ENCODE results near the gene MAP3K13. TPM values are rescaled to one million over a fixed set of nuclear protein-coding genes. Genes with fewer than 3 reads are reported as not detected.
"Not testable (repeated sequence)": the region's sequence is repeated elsewhere in the genome, so short reads cannot be mapped to it uniquely, and the experiment has no call there.

Gene MAP3K13
- total and polyA plus RNA-seq, 2 of the 13 experiments (the other 11 are each of a cell fraction or from before 2014, with no cell fraction given), result 24.2 to 26.5 TPM

DNA sequence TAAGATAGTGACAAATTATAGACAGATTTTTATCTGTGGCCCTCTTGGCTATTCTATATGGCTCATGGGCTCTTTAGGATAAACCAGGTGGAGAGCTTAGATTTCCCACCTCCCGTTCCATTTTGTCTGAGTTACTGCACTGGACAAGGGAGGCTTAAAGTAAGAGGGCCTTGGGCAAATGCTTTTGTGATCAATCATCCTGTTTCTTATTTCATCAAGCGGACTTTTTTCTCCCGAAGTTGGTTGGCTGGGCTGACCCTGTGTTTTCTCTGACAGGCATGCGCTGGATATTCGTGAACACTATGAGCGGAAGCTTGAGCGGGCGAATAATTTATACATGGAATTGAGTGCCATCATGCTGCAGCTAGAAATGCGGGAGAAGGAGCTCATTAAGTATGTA, 102.5 kb downstream of the MAP3K13 start:
- FAIRE-seq (no peak), ATAC-seq (no peak), DNase-seq (ENCODE audit: low spot score) (no peak)
- TF ChIP-seq IRF2 (CRISPR knock-in tag; IDR thresholded peaks at IDR 0.05), result no peak
- TF ChIP-seq, protein P1, sequence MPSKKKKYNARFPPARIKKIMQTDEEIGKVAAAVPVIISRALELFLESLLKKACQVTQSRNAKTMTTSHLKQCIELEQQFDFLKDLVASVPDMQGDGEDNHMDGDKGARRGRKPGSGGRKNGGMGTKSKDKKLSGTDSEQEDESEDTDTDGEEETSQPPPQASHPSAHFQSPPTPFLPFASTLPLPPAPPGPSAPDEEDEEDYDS (CRISPR knock-in tag; IDR thresholded peaks at IDR 0.05), result no peak
- no peak for TF ChIP-seq ZFP36L2 (CRISPR knock-in tag; IDR thresholded peaks at IDR 0.05)
- TF ChIP-seq ZNF674 (CRISPR knock-in tag; IDR thresholded peaks at IDR 0.05; ENCODE audit: low read depth), result no peak
- no peak for TF ChIP-seq SIX4 (CRISPR knock-in tag; IDR thresholded peaks at IDR 0.05)
- no peak for TF ChIP-seq ZNF562 (CRISPR knock-in tag; IDR thresholded peaks at IDR 0.05; ENCODE audit: borderline replicate concordance)
- TF ChIP-seq, protein P2, sequence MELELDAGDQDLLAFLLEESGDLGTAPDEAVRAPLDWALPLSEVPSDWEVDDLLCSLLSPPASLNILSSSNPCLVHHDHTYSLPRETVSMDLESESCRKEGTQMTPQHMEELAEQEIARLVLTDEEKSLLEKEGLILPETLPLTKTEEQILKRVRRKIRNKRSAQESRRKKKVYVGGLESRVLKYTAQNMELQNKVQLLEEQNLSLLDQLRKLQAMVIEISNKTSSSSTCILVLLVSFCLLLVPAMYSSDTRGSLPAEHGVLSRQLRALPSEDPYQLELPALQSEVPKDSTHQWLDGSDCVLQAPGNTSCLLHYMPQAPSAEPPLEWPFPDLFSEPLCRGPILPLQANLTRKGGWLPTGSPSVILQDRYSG (CRISPR knock-in tag; IDR thresholded peaks at IDR 0.05), result no peak
- TF ChIP-seq STAT5B (CRISPR knock-in tag; IDR thresholded peaks at IDR 0.05), result no peak
- TF ChIP-seq ZNF720 (CRISPR knock-in tag; IDR thresholded peaks at IDR 0.05), result no peak
- TF ChIP-seq ARID2 (CRISPR knock-in tag; IDR thresholded peaks at IDR 0.05; ENCODE audit: borderline replicate concordance), result no peak
- TF ChIP-seq, protein P3, sequence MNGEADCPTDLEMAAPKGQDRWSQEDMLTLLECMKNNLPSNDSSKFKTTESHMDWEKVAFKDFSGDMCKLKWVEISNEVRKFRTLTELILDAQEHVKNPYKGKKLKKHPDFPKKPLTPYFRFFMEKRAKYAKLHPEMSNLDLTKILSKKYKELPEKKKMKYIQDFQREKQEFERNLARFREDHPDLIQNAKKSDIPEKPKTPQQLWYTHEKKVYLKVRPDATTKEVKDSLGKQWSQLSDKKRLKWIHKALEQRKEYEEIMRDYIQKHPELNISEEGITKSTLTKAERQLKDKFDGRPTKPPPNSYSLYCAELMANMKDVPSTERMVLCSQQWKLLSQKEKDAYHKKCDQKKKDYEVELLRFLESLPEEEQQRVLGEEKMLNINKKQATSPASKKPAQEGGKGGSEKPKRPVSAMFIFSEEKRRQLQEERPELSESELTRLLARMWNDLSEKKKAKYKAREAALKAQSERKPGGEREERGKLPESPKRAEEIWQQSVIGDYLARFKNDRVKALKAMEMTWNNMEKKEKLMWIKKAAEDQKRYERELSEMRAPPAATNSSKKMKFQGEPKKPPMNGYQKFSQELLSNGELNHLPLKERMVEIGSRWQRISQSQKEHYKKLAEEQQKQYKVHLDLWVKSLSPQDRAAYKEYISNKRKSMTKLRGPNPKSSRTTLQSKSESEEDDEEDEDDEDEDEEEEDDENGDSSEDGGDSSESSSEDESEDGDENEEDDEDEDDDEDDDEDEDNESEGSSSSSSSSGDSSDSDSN (CRISPR knock-in tag; IDR thresholded peaks at IDR 0.05), result no peak
- no peak for TF ChIP-seq LCORL (IDR thresholded peaks at IDR 0.05)
- no peak for TF ChIP-seq LCORL (CRISPR knock-in tag; IDR thresholded peaks at IDR 0.05)
- TF ChIP-seq KDM4B (CRISPR knock-in tag; IDR thresholded peaks at IDR 0.05), result no peak
- no peak for TF ChIP-seq TBL1XR1 (IDR thresholded peaks at IDR 0.05; ENCODE audit: borderline replicate concordance, low read length, partially characterized antibody)
- no peak for TF ChIP-seq FOSL1 (CRISPR knock-in tag; IDR thresholded peaks at IDR 0.05; ENCODE audit: borderline replicate concordance)
- Histone ChIP-seq H3K4me3 (replicated peaks in 1 of 3; ENCODE audit: insufficient read depth in 1 of 3, low read depth in 2 of 3, low read length in 3 of 3) (no peak overlapping the region), H3K4me1 (ENCODE audit: insufficient read depth, low read length) (no peaks in the 10 kb centered on the region), H3K27me3 (ENCODE audit: control insufficient read depth in 1 of 2, insufficient read depth in 2 of 2, low read length in 2 of 2) (no peaks in the 10 kb centered on the region), H3K9me3 (ENCODE audit: low read length) (no peaks in the 10 kb centered on the region), H3K9ac (ENCODE audit: insufficient read depth, low read depth, low read length) (no peak overlapping the region), H3K27ac (ENCODE audit: extremely low read length, insufficient read depth, low read length) (no peak overlapping the region), H4K20me1 (ENCODE audit: insufficient read depth, low read length) (no peaks in the 10 kb centered on the region), H3K36me3 (replicated peaks in 1 of 2; ENCODE audit: control insufficient read depth in 1 of 2, insufficient read depth in 2 of 2, low read length in 2 of 2) (peaks cover 16 to 66% of the 10 kb centered on the region in 2 experiments), H2AFZ (ENCODE audit: low read length) (no peak overlapping the region), H3K4me2 (ENCODE audit: low read depth, low read length) (no peak overlapping the region), H3K79me2 (ENCODE audit: insufficient read depth, low read length) (no peaks in the 10 kb centered on the region)
- intact Hi-C loops (cut with micrococcal nuclease; ENCODE audit: unreplicated experiment) (no loop called here), in situ Hi-C loops (cut with HindIII; ENCODE audit: extremely low pct_ligation_motif_present, low pct_unique_long_range_greater_than_20kb) (no loop called here)
- CTCF ChIA-PET (ENCODE audit: low intra/inter-chr PET ratio, low total read pairs), result no interaction called here
- BruUV-seq (replicated peaks), result no TSS peak
- 98% methylated on average over 9 of the region's 9 CpGs for WGBS (ENCODE audit: low lambda C conversion rate)
- POLR2A ChIA-PET, result no interaction called here

DNA sequence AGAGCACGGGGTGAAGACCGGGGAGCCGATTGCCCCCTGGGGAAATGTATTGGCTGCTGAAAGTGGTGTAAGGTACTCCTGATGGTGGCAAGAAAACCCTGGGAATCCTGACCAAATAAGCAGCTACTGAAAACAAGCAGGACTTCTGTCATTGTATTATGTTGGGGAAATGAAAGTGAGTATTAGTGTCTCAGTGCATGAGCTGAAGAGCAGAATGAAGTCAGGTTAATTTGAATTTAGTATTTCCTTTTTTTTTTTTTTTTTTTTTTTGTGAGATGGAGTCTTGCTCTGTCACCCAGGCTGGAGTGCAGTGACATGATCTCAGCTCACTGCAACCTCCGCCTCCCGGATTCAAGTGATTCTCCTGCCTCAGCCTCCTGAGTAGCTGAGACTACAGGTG, 103.2 kb downstream of the MAP3K13 start:
- WGBS (ENCODE audit: low lambda C conversion rate), result 97% methylated on average over 5 of the region's 5 CpGs
- H3K4me1 ChIP-seq (ENCODE audit: insufficient read depth, low read length); H4K20me1 ChIP-seq (ENCODE audit: insufficient read depth, low read length); H3K27ac ChIP-seq (ENCODE audit: extremely low read length, insufficient read depth, low read length); ATAC-seq; H3K4me3 ChIP-seq (replicated peaks in 1 of 3; ENCODE audit: insufficient read depth in 1 of 3, low read depth in 2 of 3, low read length in 3 of 3); H3K27me3 ChIP-seq (ENCODE audit: control insufficient read depth in 1 of 2, insufficient read depth in 2 of 2, low read length in 2 of 2); FAIRE-seq; H2AFZ ChIP-seq (ENCODE audit: low read length); H3K4me2 ChIP-seq (ENCODE audit: low read depth, low read length); in situ Hi-C loops (cut with HindIII; ENCODE audit: extremely low pct_ligation_motif_present, low pct_unique_long_range_greater_than_20kb); POLR2A ChIA-PET; H3K9me3 ChIP-seq (ENCODE audit: low read length); intact Hi-C loops (cut with micrococcal nuclease; ENCODE audit: unreplicated experiment); DNase-seq (ENCODE audit: low spot score); H3K79me2 ChIP-seq (ENCODE audit: insufficient read depth, low read length); CTCF ChIA-PET (ENCODE audit: low intra/inter-chr PET ratio, low total read pairs); BruUV-seq (replicated peaks); H3K9ac ChIP-seq (ENCODE audit: insufficient read depth, low read depth, low read length): not testable (repeated sequence)
- H3K36me3 ChIP-seq (replicated peaks in 1 of 2; ENCODE audit: control insufficient read depth in 1 of 2, insufficient read depth in 2 of 2, low read length in 2 of 2), result peaks cover 16 to 66% of the 10 kb centered on the region in 2 experiments

Measured in HepG2 (cell line).